Panc1 (cell line): ENCODE data around the gene VSIG1.

ENCODE experiments used
- POLR2AphosphoS5 ChIP-seq: IDR thresholded peaks from 2 replicates; pipeline ENCODE4 v1.6.1; 2012; ENCODE audit warnings: mild to moderate bottlenecking, low read depth, low read length, moderate library complexity
- SIN3A ChIP-seq: IDR thresholded peaks from 2 replicates; pipeline ENCODE4 v1.6.1; 2012; ENCODE audit warnings: low read depth, mild to moderate bottlenecking, low read length, moderate library complexity, borderline replicate concordance; ENCODE audit not compliant: insufficient read depth
- TCF7L2 ChIP-seq: IDR thresholded peaks from 2 replicates; pipeline ENCODE4 v1.6.1; 2011; ENCODE audit warnings: mild to moderate bottlenecking, low read depth, low read length, inconsistent platforms
- TF ChIP-seq, protein P1 (sequence below): fragments of 450-650 bp; IDR thresholded peaks from 2 replicates; pipeline ENCODE4 v1.5.1; 2017; ENCODE audit warnings: mild to moderate bottlenecking
- TF ChIP-seq, protein P2 (sequence below), 2 experiments: IDR thresholded peaks; 2 replicates each; pipeline ENCODE4 v1.6.1; 2011 to 2012; ENCODE audit warnings: low read depth in 2 of 2, control low read depth in 1 of 2, low read length in 1 of 2, mild to moderate bottlenecking in 1 of 2, moderate library complexity in 1 of 2; ENCODE audit not compliant: insufficient read depth in 1 of 2

DNA sequence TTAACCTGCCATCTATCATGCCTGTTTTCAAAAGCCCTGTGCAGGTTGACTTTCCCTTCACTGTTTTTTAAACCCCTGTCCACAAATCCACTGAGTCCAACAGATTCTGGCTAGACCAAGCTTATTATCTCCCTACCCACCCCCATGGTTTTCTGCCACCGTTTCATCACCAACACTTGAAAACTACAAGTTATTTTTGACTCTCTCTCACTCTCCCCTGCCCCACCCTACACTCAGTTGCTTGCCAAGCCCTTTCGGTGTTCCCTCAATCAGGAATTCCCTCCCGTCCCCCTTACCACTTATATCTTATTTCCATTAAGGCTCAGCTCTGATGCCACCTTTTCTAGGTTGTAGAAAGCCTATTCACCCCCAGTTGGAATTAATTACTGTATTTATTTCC is 76.4 kb downstream of the VSIG1 start:
- TF ChIP-seq, protein P1, sequence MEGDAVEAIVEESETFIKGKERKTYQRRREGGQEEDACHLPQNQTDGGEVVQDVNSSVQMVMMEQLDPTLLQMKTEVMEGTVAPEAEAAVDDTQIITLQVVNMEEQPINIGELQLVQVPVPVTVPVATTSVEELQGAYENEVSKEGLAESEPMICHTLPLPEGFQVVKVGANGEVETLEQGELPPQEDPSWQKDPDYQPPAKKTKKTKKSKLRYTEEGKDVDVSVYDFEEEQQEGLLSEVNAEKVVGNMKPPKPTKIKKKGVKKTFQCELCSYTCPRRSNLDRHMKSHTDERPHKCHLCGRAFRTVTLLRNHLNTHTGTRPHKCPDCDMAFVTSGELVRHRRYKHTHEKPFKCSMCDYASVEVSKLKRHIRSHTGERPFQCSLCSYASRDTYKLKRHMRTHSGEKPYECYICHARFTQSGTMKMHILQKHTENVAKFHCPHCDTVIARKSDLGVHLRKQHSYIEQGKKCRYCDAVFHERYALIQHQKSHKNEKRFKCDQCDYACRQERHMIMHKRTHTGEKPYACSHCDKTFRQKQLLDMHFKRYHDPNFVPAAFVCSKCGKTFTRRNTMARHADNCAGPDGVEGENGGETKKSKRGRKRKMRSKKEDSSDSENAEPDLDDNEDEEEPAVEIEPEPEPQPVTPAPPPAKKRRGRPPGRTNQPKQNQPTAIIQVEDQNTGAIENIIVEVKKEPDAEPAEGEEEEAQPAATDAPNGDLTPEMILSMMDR, result no peak
- TF ChIP-seq, protein P2, sequence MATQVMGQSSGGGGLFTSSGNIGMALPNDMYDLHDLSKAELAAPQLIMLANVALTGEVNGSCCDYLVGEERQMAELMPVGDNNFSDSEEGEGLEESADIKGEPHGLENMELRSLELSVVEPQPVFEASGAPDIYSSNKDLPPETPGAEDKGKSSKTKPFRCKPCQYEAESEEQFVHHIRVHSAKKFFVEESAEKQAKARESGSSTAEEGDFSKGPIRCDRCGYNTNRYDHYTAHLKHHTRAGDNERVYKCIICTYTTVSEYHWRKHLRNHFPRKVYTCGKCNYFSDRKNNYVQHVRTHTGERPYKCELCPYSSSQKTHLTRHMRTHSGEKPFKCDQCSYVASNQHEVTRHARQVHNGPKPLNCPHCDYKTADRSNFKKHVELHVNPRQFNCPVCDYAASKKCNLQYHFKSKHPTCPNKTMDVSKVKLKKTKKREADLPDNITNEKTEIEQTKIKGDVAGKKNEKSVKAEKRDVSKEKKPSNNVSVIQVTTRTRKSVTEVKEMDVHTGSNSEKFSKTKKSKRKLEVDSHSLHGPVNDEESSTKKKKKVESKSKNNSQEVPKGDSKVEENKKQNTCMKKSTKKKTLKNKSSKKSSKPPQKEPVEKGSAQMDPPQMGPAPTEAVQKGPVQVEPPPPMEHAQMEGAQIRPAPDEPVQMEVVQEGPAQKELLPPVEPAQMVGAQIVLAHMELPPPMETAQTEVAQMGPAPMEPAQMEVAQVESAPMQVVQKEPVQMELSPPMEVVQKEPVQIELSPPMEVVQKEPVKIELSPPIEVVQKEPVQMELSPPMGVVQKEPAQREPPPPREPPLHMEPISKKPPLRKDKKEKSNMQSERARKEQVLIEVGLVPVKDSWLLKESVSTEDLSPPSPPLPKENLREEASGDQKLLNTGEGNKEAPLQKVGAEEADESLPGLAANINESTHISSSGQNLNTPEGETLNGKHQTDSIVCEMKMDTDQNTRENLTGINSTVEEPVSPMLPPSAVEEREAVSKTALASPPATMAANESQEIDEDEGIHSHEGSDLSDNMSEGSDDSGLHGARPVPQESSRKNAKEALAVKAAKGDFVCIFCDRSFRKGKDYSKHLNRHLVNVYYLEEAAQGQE (IDR thresholded peaks at IDR 0.05; ENCODE audit: insufficient read depth in 1 of 2, low read depth in 2 of 2, low read length in 1 of 2), result no peak
- TF ChIP-seq SIN3A, result no peak
- TF ChIP-seq POLR2AphosphoS5, result no peak
- TF ChIP-seq TCF7L2, result no peak
